Kidney epithelial cell (primary cell): ENCODE data around the gene PRELP. TPM values are rescaled to one million over a fixed set of nuclear protein-coding genes. Genes with fewer than 3 reads are reported as not detected.
"Not testable (repeated sequence)": the region's sequence is repeated elsewhere in the genome, so short reads cannot be mapped to it uniquely, and the experiment has no call there.

Experiments used
- DNase-seq: peaks from one replicate; pipeline ENCODE4 v3.0.0-alpha.2; 2010; ENCODE audit warnings: low read depth
- H3K27me3 ChIP-seq: 2 replicates; pipeline ENCODE4 v1.6.0; 2011; ENCODE audit warnings: low read length; ENCODE audit not compliant: control insufficient read depth, insufficient read depth
- H3K36me3 ChIP-seq: 2 replicates; pipeline ENCODE4 v1.5.1; 2011; ENCODE audit warnings: low read length; ENCODE audit not compliant: control insufficient read depth, insufficient read depth
- H3K4me3 ChIP-seq: 2 replicates; pipeline ENCODE4 v1.5.1; 2011; ENCODE audit warnings: low read depth, mild to moderate bottlenecking, control low read depth, low read length
- CTCF ChIP-seq: IDR thresholded peaks from 2 replicates; pipeline ENCODE4 v1.5.1; 2011; ENCODE audit warnings: mild to moderate bottlenecking, moderate library complexity, low read length, control low read depth, inconsistent platforms; ENCODE audit not compliant: insufficient read depth, poor library complexity, severe bottlenecking
- total RNA-seq: library from RNA; depleted of rRNA; stranded (reverse); fragments of >200 nt; gene quantifications from 2 replicates; pipeline ENCODE4 v1.2.3, GENCODE V29; 2015

The PRELP gene
- total RNA-seq, 1 donor from 2014 or later, result under 0.01 TPM

GRCh38 chr1:203462878-203463277 lies 12.7 kb upstream of the PRELP start:
- Histone ChIP-seq H3K36me3 (no peaks in the 10 kb centered on the region), H3K4me3 (no peak overlapping the region), H3K27me3 (peaks cover 2% of the 10 kb centered on the region)
- no peak for DNase-seq
- no peak for TF ChIP-seq CTCF

GRCh38 chr1:203463469-203464062 lies 12.0 kb upstream of the PRELP start:
- Histone ChIP-seq H3K4me3 (no peak overlapping the region), H3K27me3 (peaks cover 2% of the 10 kb centered on the region), H3K36me3 (no peaks in the 10 kb centered on the region)
- no peak for DNase-seq
- TF ChIP-seq CTCF, result no peak

GRCh38 chr1:203464226-203464625 lies 11.4 kb upstream of the PRELP start:
- no peak for DNase-seq
- TF ChIP-seq CTCF, result no peak
- H3K36me3 ChIP-seq, result no peaks in the 10 kb centered on the region
- H3K4me3 ChIP-seq, result no peak overlapping the region
- H3K27me3 ChIP-seq, result no peaks in the 10 kb centered on the region

GRCh38 chr1:203464743-203465142 lies 10.9 kb upstream of the PRELP start:
- Histone ChIP-seq H3K4me3 (no peak overlapping the region), H3K27me3 (no peaks in the 10 kb centered on the region), H3K36me3 (no peaks in the 10 kb centered on the region)
- DNase-seq, result no peak
- no peak for TF ChIP-seq CTCF

- peaks cover 1% of the 10 kb centered on the region for H3K27me3 ChIP-seq
- no peak for DNase-seq
- no peak overlapping the region for H3K4me3 ChIP-seq
- H3K36me3 ChIP-seq, result no peaks in the 10 kb centered on the region
- no peak for TF ChIP-seq CTCF
Observed at GRCh38 chr1:203465146-203465798, 10.3 kb upstream of the PRELP start.

- DNase-seq, result no peak
- TF ChIP-seq CTCF, result no peak
- no peak overlapping the region for H3K4me3 ChIP-seq
- no peaks in the 10 kb centered on the region for H3K36me3 ChIP-seq
- H3K27me3 ChIP-seq, result peaks cover 3% of the 10 kb centered on the region
Observed at GRCh38 chr1:203465948-203466347, 9.7 kb upstream of the PRELP start.

GRCh38 chr1:203466906-203467549 lies 8.6 kb upstream of the PRELP start:
- not testable (repeated sequence) for DNase-seq

More at GRCh38 chr1:203466906-203467549, 8.6 kb upstream of the PRELP start:
- not testable (repeated sequence) for H3K36me3 ChIP-seq, H3K4me3 ChIP-seq, H3K27me3 ChIP-seq
